SK-N-SH (cell line): ENCODE data around the gene SNAP25. TPM values are rescaled to one million over a fixed set of nuclear protein-coding genes. Genes with fewer than 3 reads are reported as not detected.

Experiments
- CTCF ChIA-PET: fragments of 300-600, 350-600 bp; formaldehyde crosslinking; extraction: SDS; loops from one replicate; lab custom pipeline; 2021; lab: Yijun Ruan, JAX
- POLR2A ChIA-PET: fragments of 350-600 bp; sonication (Branson Sonifier 250); formaldehyde crosslinking; extraction: SDS; loops from one replicate; lab custom pipeline; 2020; ENCODE audit warnings: antibody characterized with exemption, inconsistent platforms; lab: Yijun Ruan, JAX
- DNase-seq: peaks from one replicate; pipeline ENCODE4 v3.0.0; 2012
- H2AFZ ChIP-seq: fragments of 200-600 bp; sonication (generic); 2 replicates; pipeline ENCODE4 v1.8.1; 2016; ENCODE audit warnings: antibody characterized with exemption, mild to moderate bottlenecking, low read depth
- H3F3A ChIP-seq: fragments of 200-600 bp; sonication (generic); replicated peaks from 2 replicates; pipeline ENCODE3; 2016; ENCODE audit warnings: antibody characterized with exemption, mild to moderate bottlenecking; ENCODE audit not compliant: insufficient read depth
- H3K27ac ChIP-seq, 2 experiments: fragments of 200-500 bp in 1 of 2; fragments of 200-600 bp in 1 of 2; sonication (Bioruptor generic) in 1 of 2; sonication (generic), shearing (Covaris generic) in 1 of 2; 2 replicates each; pipeline versions ENCODE4 v1.5.1 to v1.6.1; 2014 to 2016; ENCODE audit warnings: low read depth in 2 of 2, inconsistent platforms in 1 of 2, low read length in 1 of 2, mild to moderate bottlenecking in 1 of 2, mixed read lengths in 1 of 2
- H3K27me3 ChIP-seq: fragments of 200-600 bp; sonication (generic), shearing (Covaris generic); 2 replicates; pipeline ENCODE4 v1.6.1; 2016; ENCODE audit warnings: mixed run types; ENCODE audit not compliant: insufficient read depth
- H3K36me3 ChIP-seq, 2 experiments: fragments of 200-500 bp in 1 of 2; fragments of 200-600 bp in 1 of 2; sonication (Bioruptor generic) in 1 of 2; sonication (generic) in 1 of 2; replicated peaks in 1 of 2; 2 replicates each; pipeline versions ENCODE3 to v1.5.1; 2014 to 2016; ENCODE audit warnings: low read length in 1 of 2, mild to moderate bottlenecking in 1 of 2; ENCODE audit not compliant: insufficient read depth in 2 of 2, control insufficient read depth in 1 of 2
- H3K4me1 ChIP-seq, 2 experiments: fragments of 200-500 bp in 1 of 2; fragments of 200-600 bp in 1 of 2; sonication (Bioruptor generic) in 1 of 2; sonication (generic), shearing (Covaris generic) in 1 of 2; 2 replicates each; pipeline versions ENCODE4 v1.5.1 to v1.6.1; 2014 to 2016; ENCODE audit warnings: low read depth in 1 of 2, low read length in 1 of 2, mixed run types in 1 of 2; ENCODE audit not compliant: insufficient read depth in 2 of 2, control insufficient read depth in 1 of 2
- H3K4me2 ChIP-seq: fragments of 200-600 bp; sonication (generic), shearing (Covaris generic); 2 replicates; pipeline ENCODE4 v1.6.1; 2017; ENCODE audit warnings: mixed run types
- H3K4me3 ChIP-seq, 2 experiments: fragments of 200-500 bp in 1 of 2; fragments of 200-600 bp in 1 of 2; sonication (Bioruptor generic) in 1 of 2; sonication (generic), shearing (Covaris generic) in 1 of 2; 2 replicates each; pipeline versions ENCODE4 v1.5.1 to v1.8.1; 2014 to 2016; ENCODE audit warnings: low read depth in 2 of 2, inconsistent platforms in 1 of 2, low read length in 1 of 2, mild to moderate bottlenecking in 1 of 2, mixed read lengths in 1 of 2, moderate library complexity in 1 of 2
- H3K79me2 ChIP-seq: fragments of 200-600 bp; sonication (generic); 2 replicates; pipeline ENCODE4 v1.8.1; 2017; ENCODE audit warnings: mild to moderate bottlenecking; ENCODE audit not compliant: insufficient read depth
- H3K9ac ChIP-seq: fragments of 200-600 bp; sonication (generic); 2 replicates; pipeline ENCODE4 v1.6.1; 2017; ENCODE audit warnings: mixed run types
- H3K9me2 ChIP-seq: fragments of 200-600 bp; sonication (generic); 2 replicates; pipeline ENCODE4 v1.6.1; 2017; ENCODE audit warnings: mixed run types
- H3K9me3 ChIP-seq: fragments of 200-600 bp; sonication (generic); 2 replicates; pipeline ENCODE4 v1.6.1; 2017; ENCODE audit warnings: mixed run types, mild to moderate bottlenecking, moderate library complexity
- H4K20me1 ChIP-seq: fragments of 200-600 bp; sonication (generic); 2 replicates; pipeline ENCODE4 v1.6.1; 2017; ENCODE audit warnings: mild to moderate bottlenecking, mixed run types; ENCODE audit not compliant: insufficient read depth
- CHD2 ChIP-seq: fragments of 150-350 bp; IDR thresholded peaks from 2 replicates; pipeline ENCODE4 v1.6.1; 2018; ENCODE audit warnings: low read length; ENCODE audit not compliant: partially characterized antibody
- GATA2 ChIP-seq: sonication (generic); formaldehyde crosslinking; IDR thresholded peaks from 2 replicates; pipeline ENCODE4 v1.5.0; 2020; ENCODE audit warnings: mild to moderate bottlenecking, missing genetic modification reagents
- MXI1 ChIP-seq: IDR thresholded peaks from 2 replicates; pipeline ENCODE4 v1.6.1; 2012; ENCODE audit warnings: mild to moderate bottlenecking, low read depth, low read length, improper control_type of control experiment
- NRF1 ChIP-seq: IDR thresholded peaks from 2 replicates; pipeline ENCODE4 v1.6.1; 2012; ENCODE audit warnings: low read depth, mild to moderate bottlenecking, low read length
- POLR2AphosphoS5 ChIP-seq: IDR thresholded peaks from 2 replicates; pipeline ENCODE4 v1.6.1; 2012; ENCODE audit warnings: low read depth, low read length
- RAD21 ChIP-seq: IDR thresholded peaks from 2 replicates; pipeline ENCODE4 v1.6.1; 2012; ENCODE audit warnings: mild to moderate bottlenecking, low read length
- RFX5 ChIP-seq: IDR thresholded peaks from 2 replicates; pipeline ENCODE4 v1.6.1; 2012; ENCODE audit warnings: mild to moderate bottlenecking, improper control_type of control experiment, low read length
- SIN3A ChIP-seq: IDR thresholded peaks from 2 replicates; pipeline ENCODE4 v1.6.1; 2012; ENCODE audit warnings: low read depth, mild to moderate bottlenecking, low read length, moderate library complexity, borderline replicate concordance
- SMC3 ChIP-seq: IDR thresholded peaks from 2 replicates; pipeline ENCODE4 v1.6.1; 2012; ENCODE audit warnings: low read depth, low read length, improper control_type of control experiment
- TCF12 ChIP-seq: IDR thresholded peaks from 2 replicates; pipeline ENCODE4 v1.4.0; 2012
- WGBS: methylation state at CpG from one replicate; pipeline ENCODE4 v1.1.6; 2017; ENCODE audit warnings: low lambda C conversion rate; 5-methylcytosine and 5-hydroxymethylcytosine counted together
- polyA plus RNA-seq, 3 experiments: library from polyadenylated mRNA; depleted of rRNA; stranded (reverse); fragments of >200 nt; gene quantifications; 2 replicates each; pipeline ENCODE4 v1.2.3, GENCODE V29; 2012
- TF ChIP-seq, protein P1 (sequence below): IDR thresholded peaks from 2 replicates; pipeline ENCODE4 v1.4.0; 2012; ENCODE audit warnings: low read depth
- TF ChIP-seq, protein P2 (sequence below): fragments of 150-350 bp; IDR thresholded peaks from 2 replicates; pipeline ENCODE4 v1.6.1; 2016; ENCODE audit warnings: mild to moderate bottlenecking, low read depth, low read length

The SNAP25 gene
- polyA plus RNA-seq, 1 of the 3 experiments (the other 2 are of a cell fraction) = 42.4 TPM

DNA sequence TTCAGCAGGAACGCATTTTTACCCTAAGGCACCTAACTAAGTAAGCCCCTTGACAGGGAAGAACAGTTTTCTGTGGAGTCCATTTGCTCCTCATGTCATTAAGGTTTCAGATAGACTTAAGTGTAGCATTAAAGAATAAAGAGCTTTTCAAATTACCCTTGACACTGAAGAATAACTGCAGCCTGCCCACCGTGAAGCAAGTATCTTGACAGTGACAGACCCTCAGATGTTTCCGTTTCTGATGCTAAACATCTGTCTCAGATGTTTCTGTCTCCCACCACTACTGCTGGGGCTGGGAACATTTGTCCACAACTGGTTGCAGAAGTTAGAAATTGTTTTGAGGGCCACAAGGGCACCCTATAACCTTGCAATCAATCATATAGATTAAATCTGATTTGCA lies 50.0 kb downstream of the SNAP25 start:
- no peaks in the 10 kb centered on the region for H3K27me3 ChIP-seq
- DNase-seq = no peak
- ChIA-PET POLR2A (no interaction called here), CTCF (no interaction called here)
- no peaks in the 10 kb centered on the region for H3F3A ChIP-seq
- no peaks in the 10 kb centered on the region for H3K79me2 ChIP-seq
- H4K20me1 ChIP-seq = no peaks in the 10 kb centered on the region
- peaks cover 0 to 7% of the 10 kb centered on the region in 2 experiments; a peak in 1 of 4 replicates for H3K4me1 ChIP-seq
- no peaks in the 10 kb centered on the region for H3K9me2 ChIP-seq
- no peak overlapping the region for H3K27ac ChIP-seq
- no peak for TF ChIP-seq POLR2AphosphoS5
- TF ChIP-seq RAD21 = no peak
- no peak for TF ChIP-seq CHD2
- TF ChIP-seq, protein P1, sequence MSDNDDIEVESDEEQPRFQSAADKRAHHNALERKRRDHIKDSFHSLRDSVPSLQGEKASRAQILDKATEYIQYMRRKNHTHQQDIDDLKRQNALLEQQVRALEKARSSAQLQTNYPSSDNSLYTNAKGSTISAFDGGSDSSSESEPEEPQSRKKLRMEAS = no peak
- no peak for TF ChIP-seq RFX5
- no peak for TF ChIP-seq GATA2 (CRISPR knock-in tag)
- no peak for TF ChIP-seq SIN3A
- TF ChIP-seq TCF12 = no peak
- TF ChIP-seq NRF1 = no peak
- H3K36me3 ChIP-seq = peaks cover 0 to 2% of the 10 kb centered on the region in 2 experiments
- no peak overlapping the region for H3K9ac ChIP-seq
- no peaks in the 10 kb centered on the region for H3K9me3 ChIP-seq
- no peak overlapping the region for H3K4me3 ChIP-seq
- H2AFZ ChIP-seq = no peak overlapping the region
- H3K4me2 ChIP-seq = no peak overlapping the region
- 88% methylated on average over 3 of the region's 3 CpGs for WGBS

DNA sequence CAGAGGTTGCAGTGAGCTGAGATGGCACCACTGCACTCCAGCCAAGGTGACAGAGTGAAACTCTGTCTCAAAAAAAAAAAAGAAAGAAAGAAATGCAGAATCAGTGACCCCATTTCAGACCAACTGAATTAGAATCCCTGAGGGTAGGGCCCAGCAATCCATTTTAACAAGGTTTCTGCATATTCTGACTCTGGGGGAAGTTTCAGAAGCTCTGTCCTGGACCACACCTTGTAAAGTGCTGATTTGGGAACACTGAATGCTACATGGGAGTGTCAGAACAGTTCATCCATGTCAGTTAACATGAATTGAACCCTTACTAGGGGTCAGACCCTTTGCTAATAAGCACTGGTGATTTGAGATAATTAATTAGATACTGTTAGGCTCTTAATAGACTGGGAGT lies 52.0 kb downstream of the SNAP25 start:
- Histone ChIP-seq H3K36me3 (peaks cover 2 to 6% of the 10 kb centered on the region in 2 experiments), H3K27ac (no peak overlapping the region), H3K79me2 (no peaks in the 10 kb centered on the region), H3K4me1 (peaks cover 0 to 11% of the 10 kb centered on the region in 2 experiments; a peak in 1 of 4 replicates), H3K9ac (no peak overlapping the region), H3K4me2 (no peak overlapping the region), H3K9me2 (no peaks in the 10 kb centered on the region), H3F3A (no peaks in the 10 kb centered on the region), H4K20me1 (no peaks in the 10 kb centered on the region), H3K4me3 (no peak overlapping the region), H3K27me3 (no peaks in the 10 kb centered on the region), H3K9me3 (no peaks in the 10 kb centered on the region), H2AFZ (no peak overlapping the region)
- no peak for DNase-seq
- ChIA-PET POLR2A (no interaction called here), CTCF (interaction anchor here (1.9 kb wide), 1 partner anchor 180 kb away, joined by 6 read pairs; no protein-coding TSS in a partner anchor)
- no peak for TF ChIP-seq SIN3A

DNA sequence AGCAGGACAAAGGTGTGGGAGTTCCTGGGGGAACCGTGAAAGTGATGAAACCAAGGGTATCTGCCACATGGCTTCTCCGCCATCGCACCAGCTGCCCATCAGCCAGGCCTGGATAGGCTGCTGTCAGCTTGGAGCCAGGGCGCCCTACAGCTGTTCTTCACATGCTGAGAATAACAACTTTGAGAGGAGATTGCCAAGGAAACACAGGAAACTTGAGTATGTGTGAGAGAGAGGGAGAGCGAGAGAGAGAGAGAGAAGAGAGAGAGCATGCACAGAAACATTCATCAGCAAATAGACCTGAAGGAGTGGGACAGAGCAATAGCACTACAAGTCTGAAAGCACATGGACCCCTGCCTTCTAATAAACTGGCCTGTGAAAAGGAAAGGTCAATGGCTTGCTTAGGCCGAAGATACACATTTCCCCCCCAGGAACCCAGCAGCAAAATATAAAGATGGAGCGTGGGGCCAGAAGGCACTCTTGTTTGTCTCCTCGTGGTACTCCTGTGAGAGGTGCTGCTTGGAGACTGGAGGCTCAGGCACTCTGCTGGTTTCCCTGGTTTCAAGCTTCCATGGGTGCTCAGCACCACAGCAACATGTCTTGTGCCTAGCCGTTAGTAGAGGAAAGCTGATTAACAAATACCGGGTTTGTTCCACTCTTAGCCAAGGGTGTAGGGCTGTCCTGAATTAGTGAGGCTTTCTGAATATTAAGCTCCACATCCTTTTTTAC lies 53.0 kb downstream of the SNAP25 start:
- Histone ChIP-seq H3K79me2 (no peaks in the 10 kb centered on the region), H3K4me2 (no peak overlapping the region), H3K27me3 (no peaks in the 10 kb centered on the region), H3K27ac (no peak overlapping the region), H2AFZ (no peak overlapping the region), H3K9me3 (no peaks in the 10 kb centered on the region), H3K36me3 (peaks cover 1 to 7% of the 10 kb centered on the region in 2 experiments), H3F3A (no peaks in the 10 kb centered on the region), H3K4me1 (peaks cover 0 to 18% of the 10 kb centered on the region in 2 experiments; a peak in 2 of 4 replicates), H3K9me2 (no peaks in the 10 kb centered on the region), H3K9ac (no peak overlapping the region), H4K20me1 (no peaks in the 10 kb centered on the region), H3K4me3 (no peak overlapping the region)
- DNase-seq = no peak
- 92% methylated on average over 10 of the region's 10 CpGs for WGBS
- CTCF ChIA-PET = interaction anchor here (0.6 to 1.9 kb wide), 2 partner anchors 181 to 293 kb away, joined by 3 to 6 read pairs; no protein-coding TSS in a partner anchor
- TF ChIP-seq POLR2AphosphoS5 (no peak), SIN3A (no peak), MXI1 (no peak), SMC3 (no peak)
- TF ChIP-seq, protein P2, sequence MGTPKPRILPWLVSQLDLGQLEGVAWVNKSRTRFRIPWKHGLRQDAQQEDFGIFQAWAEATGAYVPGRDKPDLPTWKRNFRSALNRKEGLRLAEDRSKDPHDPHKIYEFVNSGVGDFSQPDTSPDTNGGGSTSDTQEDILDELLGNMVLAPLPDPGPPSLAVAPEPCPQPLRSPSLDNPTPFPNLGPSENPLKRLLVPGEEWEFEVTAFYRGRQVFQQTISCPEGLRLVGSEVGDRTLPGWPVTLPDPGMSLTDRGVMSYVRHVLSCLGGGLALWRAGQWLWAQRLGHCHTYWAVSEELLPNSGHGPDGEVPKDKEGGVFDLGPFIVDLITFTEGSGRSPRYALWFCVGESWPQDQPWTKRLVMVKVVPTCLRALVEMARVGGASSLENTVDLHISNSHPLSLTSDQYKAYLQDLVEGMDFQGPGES = no peak
- POLR2A ChIA-PET = no interaction called here
